Large intestine (tissue), 3 donors: ENCODE results near the gene OSMR. TPM values are rescaled to one million over a fixed set of nuclear protein-coding genes. Genes with fewer than 3 reads are reported as not detected.
A peak's percentile ranks its signal among the peaks of the same experiment; 100 is the strongest.

Source experiments
- DNase-seq, 2 donors: peaks; one replicate each; pipeline versions ENCODE4 v3.0.0 to v3.0.0-alpha.2; 2013
- H3K27ac ChIP-seq: one replicate; pipeline ENCODE4 v1.5.1; 2013; ENCODE audit warnings: low read length
- H3K27me3 ChIP-seq: 2 replicates; pipeline ENCODE4 v1.6.1; 2013; ENCODE audit warnings: low read length; ENCODE audit not compliant: control insufficient read depth, insufficient read depth
- H3K36me3 ChIP-seq: 2 replicates; pipeline ENCODE4 v1.6.1; 2013; ENCODE audit warnings: low read length; ENCODE audit not compliant: control insufficient read depth, insufficient read depth
- H3K4me1 ChIP-seq: one replicate; pipeline ENCODE4 v1.6.1; 2013; ENCODE audit warnings: low read length; ENCODE audit not compliant: control insufficient read depth, insufficient read depth
- H3K4me3 ChIP-seq: one replicate; pipeline ENCODE4 v1.5.1; 2013; ENCODE audit warnings: low read length
- H3K9me3 ChIP-seq: one replicate; pipeline ENCODE4 v1.6.1; 2013; ENCODE audit warnings: mild to moderate bottlenecking, low read depth, low read length, moderate library complexity; ENCODE audit not compliant: control insufficient read depth
- WGBS: methylation state at CpG from one replicate; pipeline ENCODE4 v1.1.5; 2013; ENCODE audit warnings: low lambda C conversion rate; ENCODE audit not compliant: insufficient coverage; 5-methylcytosine and 5-hydroxymethylcytosine counted together
- polyA plus RNA-seq: library from polyadenylated mRNA; unstranded; fragments of 120-200 nt; gene quantifications from one replicate; pipeline ENCODE4 v1.2.1, GENCODE V29; 2013

The OSMR gene
- polyA plus RNA-seq, 1 donor, result 5.9 TPM

GRCh38 chr5:38892363-38892762, 46.6 kb downstream of the OSMR start:
- Histone ChIP-seq H3K4me1 (no peaks in the 10 kb centered on the region), H3K27ac (no peak overlapping the region), H3K27me3 (no peaks in the 10 kb centered on the region), H3K9me3 (no peaks in the 10 kb centered on the region), H3K4me3 (no peak overlapping the region), H3K36me3 (no peaks in the 10 kb centered on the region)
- WGBS, result no CpG with 5 or more reads among the region's 3 CpGs
- DNase-seq, result no peak

DNA sequence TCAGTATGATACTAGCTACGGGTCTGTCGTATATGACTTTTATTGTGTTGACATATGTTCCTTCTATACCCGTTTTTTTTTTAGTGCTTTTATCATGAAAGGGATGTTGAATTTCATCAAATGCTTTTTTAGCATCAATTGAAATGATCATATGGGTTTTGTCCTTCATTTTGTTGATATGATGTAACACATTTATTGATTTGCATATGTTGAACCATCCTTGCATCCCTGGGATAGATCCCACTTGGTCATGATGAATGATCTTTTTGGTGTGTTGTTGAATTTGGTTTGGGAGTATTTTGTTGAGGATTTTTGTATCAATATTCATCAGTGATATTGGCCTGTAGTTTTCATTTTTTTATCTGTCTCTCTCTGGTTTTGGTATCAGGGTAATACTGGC, 50.9 kb downstream of the OSMR start:
- DNase-seq, result no peak
- Histone ChIP-seq H3K27ac (no peak overlapping the region), H3K27me3 (no peaks in the 10 kb centered on the region), H3K36me3 (no peaks in the 10 kb centered on the region), H3K9me3 (no peaks in the 10 kb centered on the region), H3K4me3 (no peak overlapping the region), H3K4me1 (no peaks in the 10 kb centered on the region)
- WGBS, result 94% methylated on average over 2 of the region's 3 CpGs

DNA sequence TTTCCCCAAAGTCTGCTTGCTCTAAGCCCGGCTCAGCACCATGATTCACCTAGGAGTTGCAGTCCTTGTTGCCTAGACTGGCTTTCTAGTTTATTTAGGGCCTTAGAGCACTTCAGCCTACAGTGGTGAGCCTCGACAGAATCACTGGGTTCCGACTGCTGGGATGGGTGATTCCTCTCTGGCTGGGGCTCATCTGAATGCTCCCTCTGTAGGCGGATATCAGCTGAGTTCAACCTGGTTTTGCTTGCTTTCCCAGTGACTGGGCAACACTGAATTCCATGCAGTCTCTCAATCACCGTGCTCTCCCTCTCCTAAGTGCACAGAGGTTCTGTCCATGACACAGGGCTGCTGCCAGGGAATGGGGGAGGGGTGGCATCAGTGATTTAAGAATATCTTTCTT, 54.1 kb downstream of the OSMR start:
- Histone ChIP-seq H3K36me3 (no peaks in the 10 kb centered on the region), H3K27ac (no peak overlapping the region), H3K9me3 (no peaks in the 10 kb centered on the region), H3K27me3 (no peaks in the 10 kb centered on the region), H3K4me3 (no peak overlapping the region), H3K4me1 (no peaks in the 10 kb centered on the region)
- WGBS, result no CpG with 5 or more reads among the region's 5 CpGs
- DNase-seq, result no peak

DNA sequence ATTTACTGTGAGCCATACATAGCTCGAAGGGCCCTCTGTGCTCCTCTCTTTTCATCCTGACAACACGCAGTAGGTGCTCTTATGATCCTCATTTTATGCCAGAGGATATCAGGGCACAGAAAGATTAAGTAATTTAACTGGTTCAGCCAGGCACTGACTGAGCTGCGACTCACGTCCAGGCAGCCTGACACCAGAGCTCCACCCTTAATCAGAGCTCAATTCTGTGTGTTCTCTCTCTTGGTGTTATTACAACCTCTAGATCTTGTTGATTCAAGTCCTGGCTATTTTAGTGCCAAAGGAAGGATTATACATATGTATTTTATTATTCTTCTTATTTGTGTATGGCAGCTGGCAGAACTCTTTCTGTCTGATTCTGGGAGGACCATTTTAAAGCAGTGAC, 59.7 kb downstream of the OSMR start:
- H3K4me3 ChIP-seq, result no peak overlapping the region
- no peaks in the 10 kb centered on the region for H3K36me3 ChIP-seq
- H3K9me3 ChIP-seq, result no peaks in the 10 kb centered on the region
- WGBS, result 100% methylated on average over 1 of the region's 4 CpGs
- H3K4me1 ChIP-seq, result no peaks in the 10 kb centered on the region
- H3K27ac ChIP-seq, result no peak overlapping the region
- no peaks in the 10 kb centered on the region for H3K27me3 ChIP-seq
- no peak for DNase-seq

GRCh38 chr5:38906503-38906902, 60.7 kb downstream of the OSMR start:
- Histone ChIP-seq H3K4me3 (no peak overlapping the region), H3K9me3 (no peaks in the 10 kb centered on the region), H3K27me3 (no peaks in the 10 kb centered on the region), H3K27ac (no peak overlapping the region), H3K36me3 (no peaks in the 10 kb centered on the region), H3K4me1 (no peaks in the 10 kb centered on the region)
- DNase-seq, result no peak

- DNase-seq, result no peak
- Histone ChIP-seq H3K27ac (no peak overlapping the region), H3K4me3 (no peak overlapping the region), H3K4me1 (no peaks in the 10 kb centered on the region), H3K27me3 (no peaks in the 10 kb centered on the region), H3K9me3 (no peaks in the 10 kb centered on the region), H3K36me3 (no peaks in the 10 kb centered on the region)
- 100% methylated on average over 3 of the region's 3 CpGs for WGBS
These were observed 66.1 kb downstream of the OSMR start for GRCh38 chr5:38911933-38912332.

GRCh38 chr5:38913714-38914113, 67.9 kb downstream of the OSMR start:
- no peak for DNase-seq
- no peaks in the 10 kb centered on the region for H3K27me3 ChIP-seq
- H3K9me3 ChIP-seq, result no peaks in the 10 kb centered on the region
- no peaks in the 10 kb centered on the region for H3K36me3 ChIP-seq
- H3K4me3 ChIP-seq, result no peak overlapping the region
- H3K27ac ChIP-seq, result no peak overlapping the region
- WGBS, result no CpG with 5 or more reads among the region's 2 CpGs
- H3K4me1 ChIP-seq, result no peaks in the 10 kb centered on the region

DNA sequence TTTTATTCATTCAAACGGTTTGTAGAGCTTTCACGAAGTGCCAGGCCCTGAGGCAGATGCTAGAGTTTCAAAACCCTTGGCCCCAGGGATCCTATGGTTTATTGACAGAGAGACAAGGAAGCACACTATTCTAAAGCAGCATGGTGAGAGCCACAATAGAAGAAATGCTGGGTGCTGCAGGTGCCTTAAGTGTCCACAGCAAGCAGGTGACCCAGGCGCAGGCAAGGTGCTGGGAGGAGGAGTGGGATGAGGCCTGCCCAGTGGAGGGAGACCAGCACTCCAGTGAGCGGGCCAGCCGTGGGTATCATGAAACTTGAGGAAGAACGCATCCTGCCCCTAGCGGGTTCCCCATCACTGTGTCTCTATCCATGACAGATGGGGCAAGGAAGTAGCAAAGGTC, 71.0 kb downstream of the OSMR start:
- Histone ChIP-seq H3K36me3 (no peaks in the 10 kb centered on the region), H3K27ac (no peak overlapping the region), H3K4me3 (no peak overlapping the region), H3K27me3 (no peaks in the 10 kb centered on the region), H3K4me1 (no peaks in the 10 kb centered on the region), H3K9me3 (no peaks in the 10 kb centered on the region)
- no CpG with 5 or more reads among the region's 7 CpGs for WGBS
- DNase-seq, result no peak

DNA sequence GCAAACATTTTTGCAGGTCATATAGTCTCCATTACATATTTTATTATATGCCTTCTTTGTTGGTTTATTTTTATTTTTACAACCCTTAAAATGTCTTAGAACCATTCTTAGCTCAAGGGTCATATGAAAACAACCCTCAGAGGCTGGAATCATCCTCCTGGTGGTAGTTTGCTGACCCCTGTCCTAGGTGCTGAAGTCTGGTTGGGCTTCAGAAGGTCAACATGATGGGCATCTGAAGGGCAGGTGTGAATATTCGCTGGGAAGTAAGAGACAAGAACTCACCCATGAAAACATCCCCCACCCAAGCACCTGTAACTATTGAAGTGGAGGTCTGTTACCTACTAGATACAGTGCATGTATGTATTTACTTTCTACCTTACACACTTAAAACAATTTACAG, 75.4 kb downstream of the OSMR start:
- Histone ChIP-seq H3K36me3 (no peaks in the 10 kb centered on the region), H3K4me3 (no peak overlapping the region), H3K27ac (no peak overlapping the region), H3K9me3 (no peaks in the 10 kb centered on the region), H3K27me3 (peaks cover 6% of the 10 kb centered on the region), H3K4me1 (no peaks in the 10 kb centered on the region)
- DNase-seq, result no peak
- WGBS, result no CpG with 5 or more reads among the region's 1 CpG

GRCh38 chr5:38922199-38922598, 76.4 kb downstream of the OSMR start:
- no CpG with 5 or more reads among the region's 1 CpG for WGBS
- Histone ChIP-seq H3K27me3 (peaks cover 6% of the 10 kb centered on the region), H3K36me3 (no peaks in the 10 kb centered on the region), H3K27ac (no peak overlapping the region), H3K4me1 (no peaks in the 10 kb centered on the region), H3K4me3 (no peak overlapping the region), H3K9me3 (no peaks in the 10 kb centered on the region)
- peak; percentile 6 to 10 for DNase-seq

DNA sequence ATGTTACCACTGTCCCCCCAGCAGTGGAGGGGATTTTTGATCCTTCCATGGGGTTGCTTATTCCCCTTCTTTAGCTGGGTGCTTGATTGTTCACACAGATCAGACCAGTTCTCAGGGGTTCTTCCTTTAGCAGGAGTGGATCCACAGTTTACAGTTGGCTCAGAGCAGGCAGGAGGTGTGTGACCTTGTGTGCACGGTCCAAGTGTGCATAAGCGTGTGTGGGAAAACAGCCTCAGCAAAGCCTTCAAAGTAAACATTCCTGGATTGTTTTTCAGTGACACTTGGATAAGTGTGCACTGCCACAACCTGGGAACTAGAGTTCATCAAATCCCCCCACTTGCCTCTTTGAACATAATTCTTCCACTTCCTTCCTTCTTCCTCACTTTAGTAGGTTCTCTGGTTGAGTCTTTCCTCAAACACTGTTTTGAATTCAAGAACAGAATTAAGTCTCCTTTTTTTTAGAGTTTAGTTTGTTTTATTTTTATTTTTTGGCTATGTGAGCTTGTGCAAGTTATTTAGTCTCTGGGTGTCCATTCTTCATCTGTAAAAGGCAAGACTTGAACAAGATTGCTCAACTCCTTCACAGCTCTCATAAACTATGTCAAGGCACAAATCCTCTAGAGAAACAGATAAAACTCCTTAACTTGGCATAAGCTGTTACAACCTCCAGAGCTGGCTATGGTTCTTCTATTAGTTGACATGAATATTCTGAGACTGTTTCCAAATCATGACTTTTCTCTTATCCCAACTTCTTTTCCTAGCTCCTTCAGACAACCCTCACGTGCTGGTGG, 78.0 kb downstream of the OSMR start:
- DNase-seq, result no peak
- Histone ChIP-seq H3K27me3 (peaks cover 6% of the 10 kb centered on the region), H3K9me3 (no peaks in the 10 kb centered on the region), H3K36me3 (no peaks in the 10 kb centered on the region), H3K27ac (no peak overlapping the region), H3K4me1 (no peaks in the 10 kb centered on the region), H3K4me3 (no peak overlapping the region)
- WGBS, result 60% methylated on average over 1 of the region's 3 CpGs
